Spleen (tissue), 11 donors: ENCODE measurements around the gene TBL3. TPM values are rescaled to one million over a fixed set of nuclear protein-coding genes. Genes with fewer than 3 reads are reported as not detected.
A peak's percentile ranks its signal among the peaks of the same experiment; 100 is the strongest.

Source experiments
- DNase-seq: peaks from one replicate; pipeline ENCODE4 v3.0.0-alpha.2; 2020
- H3K27ac ChIP-seq, 8 donors: fragments of 200-600 bp; sonication (generic) in 7 of 8; 1 replicate in 4 of 8; 2 replicates in 4 of 8; pipeline versions ENCODE4 v1.5.0 to v1.8.0; 2016 to 2021; ENCODE audit warnings: inconsistent platforms in 4 of 8, mild to moderate bottlenecking in 4 of 8, moderate library complexity in 1 of 8
- H3K27me3 ChIP-seq, 7 donors: fragments of 200-600 bp; sonication (generic) in 6 of 7; replicated peaks in 1 of 7; 1 replicate in 4 of 7; 2 replicates in 3 of 7; pipeline versions ENCODE4 v1.5.0 to v1.8.0; 2016 to 2021; ENCODE audit warnings: inconsistent platforms in 3 of 7, mild to moderate bottlenecking in 1 of 7
- H3K36me3 ChIP-seq, 6 donors: fragments of 200-600 bp; sonication (generic) in 5 of 6; 1 replicate in 4 of 6; 2 replicates in 2 of 6; pipeline versions ENCODE4 v1.5.0 to v1.8.0; 2016 to 2021; ENCODE audit warnings: inconsistent platforms in 2 of 6
- H3K4me1 ChIP-seq, 6 donors: fragments of 200-600 bp; sonication (generic) in 5 of 6; 1 replicate in 3 of 6; 2 replicates in 3 of 6; pipeline versions ENCODE4 v1.5.0 to v1.8.0; 2016 to 2021; ENCODE audit warnings: inconsistent platforms in 3 of 6
- H3K4me3 ChIP-seq, 8 donors: fragments of 200-600 bp; sonication (generic) in 7 of 8; 1 replicate in 4 of 8; 2 replicates in 4 of 8; pipeline versions ENCODE4 v1.5.0 to v1.8.0; 2016 to 2021; ENCODE audit warnings: inconsistent platforms in 4 of 8, mild to moderate bottlenecking in 4 of 8, moderate library complexity in 2 of 8
- H3K9me3 ChIP-seq, 8 donors: fragments of 200-600 bp; sonication (generic) in 7 of 8; 1 replicate in 4 of 8; 2 replicates in 4 of 8; pipeline versions ENCODE4 v1.5.0 to v1.8.0; 2016 to 2021; ENCODE audit warnings: inconsistent platforms in 4 of 8
- POLR2A ChIP-seq, 3 donors: fragments of 450-650 bp; IDR thresholded peaks; one replicate each; pipeline ENCODE4 v1.5.1; 2017; ENCODE audit warnings: antibody characterized with exemption in 3 of 3, mild to moderate bottlenecking in 1 of 3
- POLR2AphosphoS5 ChIP-seq, 3 donors: sonication (generic); formaldehyde crosslinking; IDR thresholded peaks; one replicate each; pipeline ENCODE4 v1.5.1; 2017; ENCODE audit warnings: antibody characterized with exemption in 3 of 3
- WGBS, 5 donors: extraction: QIAGEN DNeasy Blood & Tissue Kit in 3 of 5; methylation state at CpG; one replicate each; pipeline versions ENCODE4 v1.1.5 to v1.1.7; 2013 to 2018; 5-methylcytosine and 5-hydroxymethylcytosine counted together
- intact Hi-C: fragments of 100-400 bp; cut with DNase I; formaldehyde crosslinking; loops from one replicate; pipeline ENCODE4 v1.15.0; 2023; ENCODE audit warnings: low total_unique reads
- polyA plus RNA-seq, 3 donors: library from polyadenylated mRNA; stranded (reverse); fragments of 200-250 nt; gene quantifications; one replicate each; pipeline ENCODE4 v1.2.1, GENCODE V29; 2013
- total RNA-seq, 7 donors: library from RNA; depleted of rRNA in 3 of 7; stranded (reverse); fragments of >200 nt in 3 of 7; fragmentation: NEBNext Ultra II Directional in 4 of 7; extraction: Animal tissue kit (Norgen Biotek cat#: 25700) in 4 of 7; gene quantifications; one replicate each; pipeline versions ENCODE4 v1.1.0 to v1.2.1, GENCODE V29; 2016 to 2021
- TF ChIP-seq, protein P1 (sequence below), 11 experiments: fragments of 200-600 bp in 7 of 11; fragments of 450-650 bp in 4 of 11; sonication (generic) in 4 of 11; IDR thresholded peaks in 8 of 11; conservative IDR thresholded peaks in 3 of 11; 1 replicate in 7 of 11; 2 replicates in 4 of 11; pipeline versions ENCODE4 v1.4.0 to v1.8.0; 2016 to 2021; ENCODE audit warnings: antibody characterized with exemption in 11 of 11, inconsistent platforms in 4 of 11, mild to moderate bottlenecking in 1 of 11
- donor health status: healthy with polysubstance abuse.
- donor health status: DM: no; HTN: no; CAD: no; lungs with moderate emphysema.
- donor health status: DM: no; HTN: no; CAD: no.
- donor health status: Bipolar disorder and iron deficiency.
- donor health status: healthy.
- donor health status: DM: no; HTN: no; CAD: no.
- donor health status: DM: yes; HTN: yes; CAD: no.

The TBL3 gene
- total and polyA plus RNA-seq, 10 donors: 20.6 to 54.2 (median 29.3) TPM

DNA sequence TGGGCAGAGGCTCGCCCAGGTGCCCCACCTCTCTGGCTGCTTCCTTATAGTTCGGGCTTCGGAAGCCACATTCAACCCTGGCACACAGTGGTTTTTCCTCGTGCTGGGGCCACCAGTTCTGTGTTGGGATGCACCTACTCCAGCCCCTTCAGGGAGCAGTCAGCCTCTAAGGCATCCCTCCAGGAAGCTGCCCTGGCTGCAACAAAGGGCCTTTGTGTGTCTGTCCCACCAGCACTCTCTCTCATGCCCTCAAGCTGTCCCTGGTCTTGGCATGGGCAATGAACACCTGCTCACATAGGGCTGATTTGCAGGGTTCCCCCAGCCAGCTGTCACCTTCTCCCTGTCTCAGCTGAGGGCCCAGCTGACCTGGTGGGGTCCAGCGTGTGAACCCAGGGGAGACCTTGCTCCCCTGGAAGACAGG, 10.2 kb downstream of the TBL3 start:
- Histone ChIP-seq H3K4me1 (peaks cover 16 to 53% (median 35%) of the 10 kb centered on the region in 6 donors), H3K36me3 (peaks cover 9 to 45% (median 36%) of the 10 kb centered on the region in 6 donors), H3K4me3 (no peak overlapping the region), H3K27ac (no peak overlapping the region), H3K9me3 (no peaks in the 10 kb centered on the region), H3K27me3 (peaks cover 3 to 67% (median 41%) of the 10 kb centered on the region in 7 donors)
- DNase-seq: no peak
- TF ChIP-seq, protein P1, sequence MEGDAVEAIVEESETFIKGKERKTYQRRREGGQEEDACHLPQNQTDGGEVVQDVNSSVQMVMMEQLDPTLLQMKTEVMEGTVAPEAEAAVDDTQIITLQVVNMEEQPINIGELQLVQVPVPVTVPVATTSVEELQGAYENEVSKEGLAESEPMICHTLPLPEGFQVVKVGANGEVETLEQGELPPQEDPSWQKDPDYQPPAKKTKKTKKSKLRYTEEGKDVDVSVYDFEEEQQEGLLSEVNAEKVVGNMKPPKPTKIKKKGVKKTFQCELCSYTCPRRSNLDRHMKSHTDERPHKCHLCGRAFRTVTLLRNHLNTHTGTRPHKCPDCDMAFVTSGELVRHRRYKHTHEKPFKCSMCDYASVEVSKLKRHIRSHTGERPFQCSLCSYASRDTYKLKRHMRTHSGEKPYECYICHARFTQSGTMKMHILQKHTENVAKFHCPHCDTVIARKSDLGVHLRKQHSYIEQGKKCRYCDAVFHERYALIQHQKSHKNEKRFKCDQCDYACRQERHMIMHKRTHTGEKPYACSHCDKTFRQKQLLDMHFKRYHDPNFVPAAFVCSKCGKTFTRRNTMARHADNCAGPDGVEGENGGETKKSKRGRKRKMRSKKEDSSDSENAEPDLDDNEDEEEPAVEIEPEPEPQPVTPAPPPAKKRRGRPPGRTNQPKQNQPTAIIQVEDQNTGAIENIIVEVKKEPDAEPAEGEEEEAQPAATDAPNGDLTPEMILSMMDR (IDR thresholded peaks at IDR 0.05 in 8 of 11, conservative IDR thresholded peaks at IDR 0.05 in 3 of 11): no peak
- no peak for TF ChIP-seq POLR2A (IDR thresholded peaks at IDR 0.05)
- WGBS, 5 donors: 51 to 71% (median 64%) methylated on average over 4 to 5 of the region's 5 CpGs
- intact Hi-C loops: no loop called here

DNA sequence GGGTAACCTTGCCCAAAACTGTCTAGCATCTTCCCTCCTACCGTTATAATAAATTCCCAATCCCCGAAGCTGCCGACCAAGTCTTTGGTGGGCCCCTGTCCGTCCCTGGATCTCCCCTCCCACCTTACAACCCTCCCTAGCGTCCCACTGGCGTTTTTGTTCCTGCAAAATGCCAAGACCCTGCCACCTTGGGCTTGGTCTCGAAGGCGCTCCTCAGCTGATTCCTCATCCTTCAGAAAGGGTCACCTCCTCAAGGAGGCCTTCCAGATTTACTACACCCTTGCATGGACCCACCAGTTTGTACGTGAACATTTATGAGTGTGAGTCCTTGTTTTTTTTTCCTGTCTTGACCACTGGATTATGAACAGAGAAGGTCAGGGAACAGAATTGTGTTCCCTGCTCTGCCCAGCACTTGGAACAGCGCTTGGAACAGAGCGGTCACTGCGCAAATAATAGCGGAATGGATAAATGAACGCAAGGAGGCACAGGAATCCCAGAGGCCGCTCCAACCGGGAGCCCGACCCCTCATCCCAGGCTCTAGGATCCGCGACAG, 11.2 kb downstream of the TBL3 start:
- TF ChIP-seq POLR2A (IDR thresholded peaks at IDR 0.05) (no peak), POLR2AphosphoS5 (IDR thresholded peaks at IDR 0.05) (no peak)
- TF ChIP-seq, protein P1 (IDR thresholded peaks at IDR 0.05 in 8 of 11, conservative IDR thresholded peaks at IDR 0.05 in 3 of 11): peak in 1 of 11 experiments; percentile 2
- intact Hi-C loops: no loop called here
- no peak for DNase-seq
- H3K9me3 ChIP-seq: no peaks in the 10 kb centered on the region
- H3K4me3 ChIP-seq: peak overlapping the region; percentile 76 to 94 (median 88)
- peaks cover 3 to 58% (median 34%) of the 10 kb centered on the region in 7 donors for H3K27me3 ChIP-seq
- peaks cover 2 to 39% (median 27%) of the 10 kb centered on the region in 6 donors for H3K36me3 ChIP-seq
- WGBS, 5 donors: 25 to 34% (median 28%) methylated on average over 16 to 19 of the region's 19 CpGs
- peak overlapping the region in 7 of 8 donors; percentile 65 to 87 (median 84) for H3K27ac ChIP-seq
- peaks cover 16 to 53% (median 35%) of the 10 kb centered on the region in 6 donors for H3K4me1 ChIP-seq

DNA sequence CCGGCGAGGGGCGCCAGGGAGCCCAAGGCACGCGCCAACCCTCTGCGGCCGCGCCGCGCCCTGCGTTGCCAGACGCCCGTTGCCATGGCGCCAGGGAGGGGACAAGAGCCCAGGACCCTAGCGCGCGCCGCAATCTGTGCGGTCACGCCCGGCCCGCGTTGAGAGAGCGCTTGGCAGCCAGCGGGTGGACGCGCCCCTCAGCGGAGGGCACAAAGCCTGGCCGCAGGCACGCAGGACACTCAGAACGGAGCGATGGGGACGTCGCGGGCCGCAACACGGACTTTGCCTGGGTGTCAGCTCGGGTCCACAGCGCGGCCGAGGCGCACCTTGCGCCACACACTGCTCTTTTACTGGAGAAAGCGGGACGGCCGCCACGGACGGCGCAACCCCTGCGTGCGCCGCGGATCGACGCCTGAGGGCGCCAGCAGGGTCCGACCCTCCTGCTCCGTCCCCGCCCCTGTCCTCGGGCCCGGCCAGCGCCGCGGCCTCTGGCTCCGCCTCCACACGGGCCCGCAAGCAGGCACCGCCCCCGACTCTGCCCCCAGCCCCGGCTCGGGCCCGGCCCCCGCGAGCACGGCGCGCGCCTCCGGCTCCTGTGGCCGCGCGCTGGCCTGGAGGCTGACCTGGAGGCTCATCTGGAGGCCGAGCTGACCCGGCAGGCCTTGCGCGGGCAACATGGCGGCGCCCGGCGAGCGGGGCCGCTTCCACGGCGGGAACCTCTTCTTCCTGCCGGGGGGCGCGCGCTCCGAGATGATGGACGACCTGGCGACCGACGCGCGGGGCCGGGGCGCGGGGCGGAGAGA, 11.9 kb downstream of the TBL3 start, which contains the start of gene GFER:
TSS of gene GFER (plus strand) at position 650 of the 803 bp plus-strand sequence. CDS start at position 676, 26 bp downstream.
- peaks cover 16 to 51% (median 34%) of the 10 kb centered on the region in 6 donors for H3K4me1 ChIP-seq
- H3K9me3 ChIP-seq: no peaks in the 10 kb centered on the region
- H3K27me3 ChIP-seq: peaks cover 3 to 58% (median 29%) of the 10 kb centered on the region in 7 donors
- TF ChIP-seq POLR2AphosphoS5 (IDR thresholded peaks at IDR 0.05) (peak; percentile 66 to 83 (median 71)), POLR2A (IDR thresholded peaks at IDR 0.05) (peak in 2 of 3 donors; percentile 44 to 50)
- TF ChIP-seq, protein P1 (IDR thresholded peaks at IDR 0.05 in 8 of 11, conservative IDR thresholded peaks at IDR 0.05 in 3 of 11): peak in 9 of 11 experiments; percentile 4 to 65 (median 49)
- H3K36me3 ChIP-seq: peaks cover 0 to 32% (median 20%) of the 10 kb centered on the region in 6 donors
- peak within 1 kb of the TSS; percentile 76 to 94 (median 88) for H3K4me3 ChIP-seq
- peak; percentile 96 for DNase-seq
- 0 to 2% (median 1%) methylated on average over 31 to 109 of the region's 109 CpGs for WGBS, 5 donors
- intact Hi-C loops: no loop called here
- peak within 1 kb of the TSS; percentile 55 to 87 (median 82) for H3K27ac ChIP-seq
